Activated CD8-positive, alpha-beta memory T cell treated with anti-CD3 and anti-CD28 coated beads, Interleukin-2, amount 50 U/mL, for 24 hours (primary cell): ENCODE results near the gene GPHA2.

ENCODE experiments used
- DNase-seq: peaks from one replicate; pipeline ENCODE4 v3.0.0-alpha.2; 2020; ENCODE audit errors: extremely low read depth

Gene GPHA2

GRCh38 chr11:64891215-64891848 is 44.4 kb downstream of the GPHA2 start:
- DNase-seq: no peak

DNA sequence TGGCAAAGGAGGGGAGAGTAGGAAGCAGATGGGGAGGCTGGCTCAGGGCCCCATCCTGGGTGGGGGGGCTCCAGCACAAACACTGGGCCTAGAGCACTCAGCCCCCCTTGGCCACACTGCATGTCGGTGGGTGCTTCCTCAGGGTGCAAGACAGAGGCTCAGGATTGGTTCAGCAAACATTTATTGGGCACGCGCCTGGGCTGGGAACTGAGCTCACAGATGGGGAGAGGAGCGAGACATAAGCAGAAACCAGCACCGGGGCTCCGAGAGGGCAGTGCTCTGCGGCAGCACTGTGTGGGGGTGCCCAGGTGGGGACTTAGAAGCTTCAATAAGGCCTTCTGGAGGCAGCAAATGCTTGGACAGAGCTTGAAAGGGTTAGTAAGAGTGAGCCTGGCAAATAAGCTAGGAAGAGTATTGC is 45.2 kb downstream of the GPHA2 start:
- DNase-seq: no peak

GRCh38 chr11:64888729-64889511 is 46.8 kb downstream of the GPHA2 start:
- no peak for DNase-seq

GRCh38 chr11:64888406-64888728 is 47.3 kb downstream of the GPHA2 start:
- no peak for DNase-seq

GRCh38 chr11:64887757-64888405 is 47.8 kb downstream of the GPHA2 start:
- no peak for DNase-seq

- no peak for DNase-seq
Measured at GRCh38 chr11:64887234-64887756, 48.4 kb downstream of the GPHA2 start.

DNA sequence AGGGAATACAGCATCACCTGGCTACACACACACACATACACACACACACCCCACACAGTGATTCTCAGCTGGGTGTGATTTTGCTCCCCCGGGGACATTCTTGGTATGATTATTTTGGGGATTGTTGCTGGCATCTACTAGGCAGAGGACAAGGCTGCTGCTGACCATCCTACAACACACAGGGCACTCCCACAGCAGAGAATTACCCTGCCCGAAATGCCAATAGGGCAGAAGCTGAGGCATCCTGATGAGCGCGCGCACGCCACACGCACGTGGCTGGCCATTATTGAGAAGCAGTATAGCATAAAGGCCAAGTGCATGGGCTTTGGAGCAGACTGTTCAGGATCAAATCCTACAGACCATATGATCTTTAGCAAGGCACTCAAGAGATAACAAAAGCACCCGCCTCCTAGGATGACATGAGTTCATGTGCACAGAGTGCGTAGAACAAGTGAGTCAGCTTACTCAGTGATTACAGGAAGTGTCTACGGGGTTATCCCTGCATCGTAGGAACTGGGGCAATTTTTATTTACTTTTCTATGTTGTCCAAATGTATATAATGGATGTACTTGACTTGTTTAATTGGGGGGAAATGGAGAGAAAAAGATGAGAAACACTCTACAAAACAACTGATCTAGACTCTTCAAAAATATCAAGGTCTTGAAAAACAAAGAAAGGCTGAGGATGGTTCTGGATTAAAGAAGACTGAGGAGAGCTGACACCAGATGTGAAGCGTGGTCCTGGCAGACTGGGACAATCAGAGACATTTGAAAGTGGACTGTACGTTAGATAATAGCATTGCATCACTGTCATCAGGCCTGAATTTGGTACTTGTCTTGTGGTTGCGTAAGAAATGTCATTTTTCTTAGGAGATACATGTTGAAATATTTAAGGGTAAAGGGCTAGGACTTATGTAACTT is 50.1 kb downstream of the GPHA2 start:
- no peak for DNase-seq
